Measurements from ENCODE around the gene PRSS36.

PRSS36 gene

GRCh38 chr16:31190061-31190460 is 40.2 kb upstream of the PRSS36 start:
- no peak for TF ChIP-seq SIN3A (IDR thresholded peaks at IDR 0.05; ENCODE audit: borderline replicate concordance, insufficient read depth, low read length)
- TF ChIP-seq TAF1 (IDR thresholded peaks at IDR 0.05; ENCODE audit: borderline replicate concordance, insufficient read depth, low read length): no peak
- no peak for TF ChIP-seq POLR2AphosphoS5 (IDR thresholded peaks at IDR 0.05; ENCODE audit: low read depth, low read length)
- TF ChIP-seq REST (IDR thresholded peaks at IDR 0.05; ENCODE audit: insufficient read depth in 1 of 2, low read depth in 2 of 2, low read length in 2 of 2): no peak
- TF ChIP-seq FOXP2 (optimal IDR thresholded peaks at IDR 0.05; ENCODE audit: borderline replicate concordance, extremely low read depth, extremely low read length, insufficient read depth): no peak

GRCh38 chr16:31189412-31189778 is 39.5 kb upstream of the PRSS36 start:
- TF ChIP-seq REST (IDR thresholded peaks at IDR 0.05; ENCODE audit: insufficient read depth in 1 of 2, low read depth in 2 of 2, low read length in 2 of 2) (no peak), POLR2AphosphoS5 (IDR thresholded peaks at IDR 0.05; ENCODE audit: low read depth, low read length) (no peak), TAF1 (IDR thresholded peaks at IDR 0.05; ENCODE audit: borderline replicate concordance, insufficient read depth, low read length) (no peak), SIN3A (IDR thresholded peaks at IDR 0.05; ENCODE audit: borderline replicate concordance, insufficient read depth, low read length) (no peak), FOXP2 (optimal IDR thresholded peaks at IDR 0.05; ENCODE audit: borderline replicate concordance, extremely low read depth, extremely low read length, insufficient read depth) (no peak)

GRCh38 chr16:31188450-31189411 is 38.9 kb upstream of the PRSS36 start:
- TF ChIP-seq SIN3A (IDR thresholded peaks at IDR 0.05; ENCODE audit: borderline replicate concordance, insufficient read depth, low read length): no peak
- TF ChIP-seq TAF1 (IDR thresholded peaks at IDR 0.05; ENCODE audit: borderline replicate concordance, insufficient read depth, low read length): no peak
- TF ChIP-seq REST (IDR thresholded peaks at IDR 0.05; ENCODE audit: insufficient read depth in 1 of 2, low read depth in 2 of 2, low read length in 2 of 2): no peak
- TF ChIP-seq POLR2AphosphoS5 (IDR thresholded peaks at IDR 0.05; ENCODE audit: low read depth, low read length): no peak

GRCh38 chr16:31187808-31188189 is 37.9 kb upstream of the PRSS36 start:
- TF ChIP-seq REST (IDR thresholded peaks at IDR 0.05; ENCODE audit: insufficient read depth in 1 of 2, low read depth in 2 of 2, low read length in 2 of 2): no peak
- peak; percentile 9; the same call in 1 of the 2 replicates for TF ChIP-seq POLR2AphosphoS5 (IDR thresholded peaks at IDR 0.05; ENCODE audit: low read depth, low read length)
- no peak for TF ChIP-seq FOXP2 (optimal IDR thresholded peaks at IDR 0.05; ENCODE audit: borderline replicate concordance, extremely low read depth, extremely low read length, insufficient read depth)

Data from PFSK-1 (cell line).